ENCODE measurements around the gene PARD6G.

PARD6G gene

DNA sequence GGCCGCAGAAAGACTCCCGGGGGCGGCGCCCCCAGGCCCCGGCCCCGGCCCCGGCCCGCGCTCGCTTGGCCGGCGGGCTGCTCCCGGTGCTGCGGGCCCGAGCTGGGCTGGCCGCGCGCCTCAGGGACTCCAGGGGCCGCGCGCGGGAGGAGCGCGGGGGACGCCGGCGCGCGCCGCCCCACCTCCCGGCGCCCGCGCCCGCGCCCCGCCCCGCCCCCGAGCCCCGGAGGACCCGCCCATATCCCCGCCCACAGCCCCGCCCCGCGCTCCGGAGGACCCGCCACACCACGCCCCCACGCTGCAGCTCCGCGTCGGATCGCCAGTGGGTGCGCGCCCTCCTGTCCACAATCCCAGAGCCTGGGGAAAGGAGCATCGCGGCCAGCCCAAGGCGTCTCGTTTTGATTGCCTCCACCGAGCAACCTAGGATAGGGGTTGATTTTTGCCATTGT lies at the start of gene PARD6G:
Gene PARD6G (minus strand): TSS at position 122 of the 449 bp plus-strand sequence. CDS start 166 bp downstream, outside the sequence.
- no peak; the same call in 1 of the 2 replicates for TF ChIP-seq CTCF (IDR thresholded peaks at IDR 0.05)

GRCh38 chr18:80262241-80263033 lies 15.1 kb upstream of the PARD6G start:
- peak; percentile 97 for TF ChIP-seq CTCF (IDR thresholded peaks at IDR 0.05)

DNA sequence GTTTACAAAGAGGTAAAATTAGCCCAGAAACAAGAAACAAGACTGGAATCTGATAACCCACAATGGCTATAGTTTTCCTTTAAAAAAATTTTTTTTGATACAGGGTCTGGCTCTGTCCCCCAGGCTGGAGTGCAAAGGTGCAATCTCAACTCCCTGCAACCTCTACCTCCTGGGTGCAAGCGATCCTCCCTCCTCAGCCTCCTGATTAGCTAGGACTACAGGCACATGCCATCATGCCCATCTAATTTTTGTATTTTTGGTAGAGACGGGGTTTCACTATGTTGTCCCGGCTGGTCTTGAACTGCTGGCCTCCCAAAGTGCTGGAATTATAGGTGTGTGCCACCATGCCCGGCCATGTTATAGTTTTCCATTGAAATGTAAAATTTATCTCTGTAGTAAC lies 12.3 kb upstream of the PARD6G start:
- no peak for TF ChIP-seq CTCF (IDR thresholded peaks at IDR 0.05)

DNA sequence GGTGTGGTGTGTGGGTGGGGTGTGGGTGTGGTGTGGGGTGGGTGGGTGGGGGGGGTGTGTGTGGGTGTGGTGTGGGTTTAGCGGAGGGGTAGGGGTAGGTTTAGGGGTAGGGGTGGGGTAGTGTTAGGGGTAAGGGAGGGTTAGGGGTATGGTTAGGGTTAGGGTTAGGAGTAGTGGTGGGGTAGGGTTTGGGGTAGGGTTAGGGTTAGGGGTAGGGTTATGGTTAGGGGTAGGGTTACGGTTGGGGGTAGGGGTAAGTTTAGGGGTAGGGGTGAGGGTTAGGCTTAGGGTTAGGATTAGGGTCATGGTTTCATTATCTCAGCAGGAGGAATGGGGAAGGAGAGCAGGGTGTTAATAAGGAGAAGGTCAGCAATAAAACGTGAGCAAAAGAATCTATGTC lies 11.3 kb upstream of the PARD6G start:
- TF ChIP-seq CTCF (IDR thresholded peaks at IDR 0.05) = no peak

GRCh38 chr18:80257579-80258543 lies 10.5 kb upstream of the PARD6G start:
- TF ChIP-seq CTCF (IDR thresholded peaks at IDR 0.05) = peak; percentile 80

- TF ChIP-seq CTCF (IDR thresholded peaks at IDR 0.05) = no peak
These were observed 7.7 kb upstream of the PARD6G start for GRCh38 chr18:80254971-80255500.

DNA sequence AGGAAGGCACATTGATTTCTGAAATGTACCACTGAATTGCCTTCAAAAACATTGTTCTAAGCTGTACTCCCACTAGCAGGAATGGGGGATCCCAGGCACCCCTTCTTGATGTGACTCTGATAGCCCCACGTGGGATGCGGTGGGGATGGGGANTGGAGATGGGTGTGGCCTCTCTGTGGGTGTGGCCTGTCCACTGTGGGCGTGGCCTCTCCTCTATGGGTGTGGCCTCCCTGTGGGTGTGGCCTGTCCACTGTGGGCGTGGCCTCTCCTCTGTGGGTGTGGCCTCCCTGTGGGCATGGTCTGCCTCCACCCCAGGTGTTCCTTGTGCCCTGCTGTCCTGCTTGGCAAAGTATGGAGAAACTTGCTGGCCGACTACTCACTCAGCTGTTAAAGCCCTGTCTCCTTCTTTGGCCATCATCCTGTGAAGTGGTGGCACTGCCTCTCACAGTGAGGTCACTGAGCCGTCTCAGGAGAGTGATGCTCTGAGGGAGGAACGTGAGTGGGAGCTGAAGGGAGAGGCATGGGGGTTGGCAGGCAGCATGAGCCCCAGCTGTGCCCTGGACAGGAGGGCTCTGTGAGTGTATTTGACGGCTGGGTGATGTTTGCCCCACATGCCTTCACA lies 6.7 kb upstream of the PARD6G start:
- no peak for TF ChIP-seq CTCF (IDR thresholded peaks at IDR 0.05)

All from LNCAP (cell line).